ENCODE data around the gene ARSB. TPM values are rescaled to one million over a fixed set of nuclear protein-coding genes. Genes with fewer than 3 reads are reported as not detected.

Gene ARSB
- total RNA-seq, 1 experiment from 2014 or later: 5.2 TPM

- no peak for DNase-seq (ENCODE audit: unreplicated experiment)
- CTCF ChIA-PET: no interaction called here
- H3K36me3 Mint-ChIP-seq (ENCODE audit: insufficient read depth, unreplicated experiment): no peaks in the 10 kb centered on the region
- H3K9me3 Mint-ChIP-seq (ENCODE audit: unreplicated experiment): no peaks in the 10 kb centered on the region
- no peak overlapping the region for H3K4me3 Mint-ChIP-seq (ENCODE audit: unreplicated experiment)
- no TSS peak for BruUV-seq (replicated peaks)
- H3K27me3 Mint-ChIP-seq (ENCODE audit: insufficient read depth, unreplicated experiment): no peaks in the 10 kb centered on the region
- peak overlapping the region; percentile 43 for H3K27ac Mint-ChIP-seq (ENCODE audit: low read depth, unreplicated experiment)
- peaks cover 2% of the 10 kb centered on the region for H3K4me1 Mint-ChIP-seq (ENCODE audit: insufficient read depth, unreplicated experiment)
- intact Hi-C loops (cut with micrococcal nuclease): no loop called here
- POLR2A ChIA-PET: no interaction called here
- no peak for TF ChIP-seq CTCF (IDR thresholded peaks at IDR 0.05; ENCODE audit: unreplicated experiment)
Observed at GRCh38 chr5:78811866-78812265, 173.2 kb downstream of the ARSB start.

- no peak for DNase-seq (ENCODE audit: unreplicated experiment)
- ChIA-PET CTCF (no interaction called here), POLR2A (interaction anchor here (0.5 kb wide), 1 partner anchor 178 kb away, joined by 5 read pairs; no protein-coding TSS in a partner anchor)
- no peak for TF ChIP-seq CTCF (IDR thresholded peaks at IDR 0.05; ENCODE audit: unreplicated experiment)
- Mint-ChIP-seq H3K4me1 (ENCODE audit: insufficient read depth, unreplicated experiment) (peaks cover 8% of the 10 kb centered on the region), H3K27me3 (ENCODE audit: insufficient read depth, unreplicated experiment) (no peaks in the 10 kb centered on the region), H3K4me3 (ENCODE audit: unreplicated experiment) (no peak overlapping the region), H3K27ac (ENCODE audit: low read depth, unreplicated experiment) (no peak overlapping the region), H3K36me3 (ENCODE audit: insufficient read depth, unreplicated experiment) (no peaks in the 10 kb centered on the region), H3K9me3 (ENCODE audit: unreplicated experiment) (no peaks in the 10 kb centered on the region)
- no TSS peak for BruUV-seq (replicated peaks)
- intact Hi-C loops (cut with micrococcal nuclease): no loop called here
Observed at GRCh38 chr5:78811121-78811817, 173.8 kb downstream of the ARSB start.

GRCh38 chr5:78810098-78810920 is 174.8 kb downstream of the ARSB start:
- BruUV-seq (replicated peaks): no TSS peak
- no peak for TF ChIP-seq CTCF (IDR thresholded peaks at IDR 0.05; ENCODE audit: unreplicated experiment)
- no peak for DNase-seq (ENCODE audit: unreplicated experiment)
- Mint-ChIP-seq H3K27me3 (ENCODE audit: insufficient read depth, unreplicated experiment) (no peaks in the 10 kb centered on the region), H3K9me3 (ENCODE audit: unreplicated experiment) (no peaks in the 10 kb centered on the region), H3K36me3 (ENCODE audit: insufficient read depth, unreplicated experiment) (no peaks in the 10 kb centered on the region), H3K27ac (ENCODE audit: low read depth, unreplicated experiment) (no peak overlapping the region), H3K4me1 (ENCODE audit: insufficient read depth, unreplicated experiment) (peaks cover 9% of the 10 kb centered on the region), H3K4me3 (ENCODE audit: unreplicated experiment) (no peak overlapping the region)
- ChIA-PET POLR2A (interaction anchor here (0.5 to 0.6 kb wide), 2 partner anchors 9 to 177 kb away, joined by 3 to 5 read pairs; no protein-coding TSS in a partner anchor), CTCF (interaction anchor here (1.0 kb wide), 1 partner anchor 75 kb away, joined by 4 read pairs; no protein-coding TSS in a partner anchor)
- intact Hi-C loops (cut with micrococcal nuclease): no loop called here

GRCh38 chr5:78809444-78809843 is 175.7 kb downstream of the ARSB start:
- Mint-ChIP-seq H3K36me3 (ENCODE audit: insufficient read depth, unreplicated experiment) (no peaks in the 10 kb centered on the region), H3K27ac (ENCODE audit: low read depth, unreplicated experiment) (no peak overlapping the region), H3K9me3 (ENCODE audit: unreplicated experiment) (no peaks in the 10 kb centered on the region), H3K4me1 (ENCODE audit: insufficient read depth, unreplicated experiment) (peaks cover 9% of the 10 kb centered on the region), H3K4me3 (ENCODE audit: unreplicated experiment) (no peak overlapping the region), H3K27me3 (ENCODE audit: insufficient read depth, unreplicated experiment) (no peaks in the 10 kb centered on the region)
- no peak for TF ChIP-seq CTCF (IDR thresholded peaks at IDR 0.05; ENCODE audit: unreplicated experiment)
- no TSS peak for BruUV-seq (replicated peaks)
- DNase-seq (ENCODE audit: unreplicated experiment): no peak
- ChIA-PET POLR2A (interaction anchor here (1.2 kb wide), 1 partner anchor 65 kb away, joined by 3 read pairs; no protein-coding TSS in a partner anchor), CTCF (interaction anchor here (1.0 kb wide), 1 partner anchor 76 kb away, joined by 4 read pairs; no protein-coding TSS in a partner anchor)
- intact Hi-C loops (cut with micrococcal nuclease): no loop called here
